HL-60/S4 treated with retinoic acid at 250 ng/mL for 4 days and 3 days (cell line): Measurements from ENCODE around the gene GMPPA.

Source experiments
- in situ Hi-C: fragments of 300-500 bp; cut with MboI; formaldehyde crosslinking; loops from 2 replicates; pipeline ENCODE4 v1.7.0; 2022; ENCODE audit warnings: low sequenced_read_pairs

GMPPA gene

GRCh38 chr2:219467736-219468075 lies 31.0 kb upstream of the GMPPA start:
- in situ Hi-C loops = no loop called here

- in situ Hi-C loops = no loop called here
Measured at GRCh38 chr2:219468410-219469185, 30.1 kb upstream of the GMPPA start.

- in situ Hi-C loops = no loop called here
Measured at GRCh38 chr2:219469186-219469724, 29.4 kb upstream of the GMPPA start.

- in situ Hi-C loops = no loop called here
Measured at GRCh38 chr2:219470429-219470828, 28.3 kb upstream of the GMPPA start.

- in situ Hi-C loops = no loop called here
Measured at GRCh38 chr2:219471476-219472371, 27.0 kb upstream of the GMPPA start.

GRCh38 chr2:219472629-219473187 lies 26.0 kb upstream of the GMPPA start:
- in situ Hi-C loops = no loop called here

GRCh38 chr2:219473511-219473910 lies 25.2 kb upstream of the GMPPA start:
- in situ Hi-C loops = no loop called here

GRCh38 chr2:219474285-219475060 lies 24.2 kb upstream of the GMPPA start:
- in situ Hi-C loops = no loop called here

GRCh38 chr2:219475278-219475677 lies 23.4 kb upstream of the GMPPA start:
- in situ Hi-C loops = no loop called here

GRCh38 chr2:219475697-219476651 lies 22.7 kb upstream of the GMPPA start:
- in situ Hi-C loops = no loop called here

- in situ Hi-C loops = no loop called here
Measured at GRCh38 chr2:219476652-219477151, 22.0 kb upstream of the GMPPA start.

GRCh38 chr2:219477179-219477578 lies 21.5 kb upstream of the GMPPA start:
- in situ Hi-C loops = no loop called here

- in situ Hi-C loops = no loop called here
Measured at GRCh38 chr2:219477815-219478214, 20.9 kb upstream of the GMPPA start.

- in situ Hi-C loops = no loop called here
Measured at GRCh38 chr2:219478916-219479315, 19.8 kb upstream of the GMPPA start.

- in situ Hi-C loops = no loop called here
Measured at GRCh38 chr2:219480004-219480403, 18.7 kb upstream of the GMPPA start.

GRCh38 chr2:219482674-219483405 lies 15.9 kb upstream of the GMPPA start:
- in situ Hi-C loops = no loop called here

- in situ Hi-C loops = no loop called here
Measured at GRCh38 chr2:219483451-219484342, 15.0 kb upstream of the GMPPA start.
